Mesangial cell (primary cell): ENCODE measurements around the gene MSANTD3. TPM values are rescaled to one million over a fixed set of nuclear protein-coding genes. Genes with fewer than 3 reads are reported as not detected.

ENCODE experiments used
- total RNA-seq: library from RNA; depleted of rRNA; stranded (reverse); fragments of >200 nt; gene quantifications from 2 replicates; pipeline ENCODE4 v1.2.3, GENCODE V29; 2015

Gene MSANTD3, protein sequence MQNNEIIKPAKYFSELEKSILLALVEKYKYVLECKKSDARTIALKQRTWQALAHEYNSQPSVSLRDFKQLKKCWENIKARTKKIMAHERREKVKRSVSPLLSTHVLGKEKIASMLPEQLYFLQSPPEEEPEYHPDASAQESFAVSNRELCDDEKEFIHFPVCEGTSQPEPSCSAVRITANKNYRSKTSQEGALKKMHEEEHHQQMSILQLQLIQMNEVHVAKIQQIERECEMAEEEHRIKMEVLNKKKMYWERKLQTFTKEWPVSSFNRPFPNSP
- total RNA-seq = 40.3 and 50.5 TPM in 2 replicates

GRCh38 chr9:100426530-100427365, at the start of gene MSANTD3:
MSANTD3 (plus strand) TSS chr9:100427143; CDS start chr9:100441939, 14,796 bp downstream.

DNA sequence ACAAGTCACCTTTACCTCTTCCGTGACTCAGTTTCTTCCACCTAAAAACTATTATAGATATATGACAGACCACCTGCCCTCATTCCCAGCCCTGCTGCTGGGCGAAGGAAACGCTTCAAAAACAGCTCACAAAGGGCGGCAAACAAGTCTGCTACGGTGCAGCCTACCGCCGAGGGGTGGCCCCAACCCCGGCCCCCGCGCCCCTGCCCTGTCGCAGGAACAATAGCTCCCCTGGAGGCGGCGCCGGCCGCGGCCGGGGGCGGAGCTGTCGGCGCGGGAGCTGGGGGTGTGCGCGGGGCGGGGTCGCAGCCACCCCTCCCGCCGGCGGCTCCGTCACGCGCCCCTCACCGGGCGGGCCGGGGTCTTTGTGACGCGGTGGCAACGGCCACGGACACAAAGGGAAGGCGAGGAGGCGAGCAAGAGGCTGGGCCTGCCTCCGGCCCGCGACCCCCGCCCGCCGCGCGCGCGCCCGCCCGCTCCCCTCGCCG, 45.9 kb downstream of the MSANTD3 start, which contains the start of gene TMEFF1:
TSS of gene TMEFF1 (plus strand) at position 362 of the 488 bp plus-strand sequence. CDS start 396 bp downstream, outside the sequence.

Other genes with a start within 250 kb of the MSANTD3 start
- 12.4 and 22.7 TPM in 2 replicates for gene TEX10, start 74.2 kb upstream of the MSANTD3 start, total RNA-seq
- 3.3 and 3.9 TPM in 2 replicates for gene TMEFF1, start 46.0 kb downstream of the MSANTD3 start, total RNA-seq
- 0.25 and 0.33 TPM in 2 replicates for gene CAVIN4, start 150.9 kb downstream of the MSANTD3 start, total RNA-seq